GM15510 (cell line): Measurements from ENCODE around the gene FBXO24.

Experiments used
- POLR2A ChIP-seq: IDR thresholded peaks from 3 replicates; pipeline ENCODE4 v1.6.1; 2011; ENCODE audit warnings: borderline replicate concordance; ENCODE audit not compliant: insufficient read length; ENCODE audit errors: extremely low read depth

The FBXO24 gene

DNA sequence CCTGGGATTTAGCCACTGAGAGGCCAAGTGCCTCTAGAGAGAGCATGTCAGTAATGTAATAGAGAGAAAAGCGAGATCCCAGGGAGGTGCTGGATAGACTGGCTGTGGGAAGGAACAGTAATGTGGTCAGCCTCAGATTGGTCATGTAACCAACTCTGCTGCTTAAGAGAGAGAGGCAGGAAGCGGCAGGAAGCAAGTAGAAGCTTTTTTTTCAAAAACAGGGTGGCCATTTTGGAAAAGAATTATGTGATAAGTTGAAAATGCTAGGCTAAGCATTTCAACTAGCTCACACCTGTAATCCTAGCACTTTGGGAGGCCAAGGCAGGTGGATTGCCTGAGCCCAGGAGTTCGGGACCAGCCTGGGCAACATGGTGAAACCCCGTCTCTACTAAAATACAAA is 12.3 kb downstream of the FBXO24 start:
- no peak for TF ChIP-seq POLR2A

DNA sequence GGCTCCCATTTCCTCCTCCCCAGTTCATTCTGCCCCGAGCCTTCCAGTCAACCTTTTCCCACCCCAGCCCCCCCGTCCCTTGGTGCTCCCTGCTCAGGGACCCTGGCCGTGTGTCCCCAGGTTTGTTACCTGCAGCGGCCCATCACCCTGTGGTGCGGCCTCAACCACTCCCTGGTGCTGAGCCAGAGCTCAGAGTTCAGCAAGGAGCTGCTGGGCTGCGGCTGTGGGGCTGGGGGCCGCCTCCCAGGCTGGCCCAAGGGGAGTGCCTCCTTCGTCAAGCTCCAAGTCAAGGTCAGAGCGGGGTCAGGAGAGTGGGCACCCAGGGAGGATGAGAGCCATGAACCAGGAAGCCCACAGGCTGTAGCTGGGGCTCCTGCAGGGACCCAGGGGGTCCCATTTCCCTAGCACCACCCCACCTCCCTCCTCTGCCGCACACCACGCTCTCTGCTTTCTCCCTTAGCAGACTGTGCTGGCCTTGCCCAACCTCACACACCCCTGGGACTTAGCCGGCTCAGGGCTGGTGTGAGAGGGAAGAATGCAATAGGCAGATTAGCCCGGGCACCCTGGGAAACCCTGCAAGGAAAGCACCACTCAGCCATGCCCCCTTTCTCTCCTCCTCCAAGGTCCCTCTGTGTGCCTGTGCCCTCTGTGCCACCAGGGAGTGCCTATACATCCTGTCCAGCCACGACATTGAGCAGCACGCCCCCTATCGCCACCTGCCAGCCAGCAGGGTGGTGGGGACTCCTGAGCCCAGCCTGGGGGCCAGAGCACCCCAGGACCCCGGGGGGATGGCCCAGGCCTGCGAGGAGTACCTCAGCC is 14.0 kb downstream of the FBXO24 start:
- no peak for TF ChIP-seq POLR2A

DNA sequence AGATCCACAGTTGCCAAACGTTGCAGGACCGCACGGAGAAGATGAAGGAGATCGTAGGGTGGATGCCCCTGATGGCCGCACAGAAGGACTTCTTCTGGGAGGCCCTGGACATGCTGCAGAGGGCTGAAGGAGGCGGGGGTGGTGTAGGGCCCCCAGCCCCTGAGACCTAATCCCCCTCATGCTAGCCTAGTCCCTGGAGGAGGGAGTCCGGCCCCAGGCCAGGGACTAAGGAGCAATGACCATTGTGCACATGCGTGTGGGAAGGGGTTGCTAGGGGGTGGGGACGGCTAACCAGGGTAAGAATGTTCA is 14.6 kb downstream of the FBXO24 start:
- TF ChIP-seq POLR2A, result no peak

DNA sequence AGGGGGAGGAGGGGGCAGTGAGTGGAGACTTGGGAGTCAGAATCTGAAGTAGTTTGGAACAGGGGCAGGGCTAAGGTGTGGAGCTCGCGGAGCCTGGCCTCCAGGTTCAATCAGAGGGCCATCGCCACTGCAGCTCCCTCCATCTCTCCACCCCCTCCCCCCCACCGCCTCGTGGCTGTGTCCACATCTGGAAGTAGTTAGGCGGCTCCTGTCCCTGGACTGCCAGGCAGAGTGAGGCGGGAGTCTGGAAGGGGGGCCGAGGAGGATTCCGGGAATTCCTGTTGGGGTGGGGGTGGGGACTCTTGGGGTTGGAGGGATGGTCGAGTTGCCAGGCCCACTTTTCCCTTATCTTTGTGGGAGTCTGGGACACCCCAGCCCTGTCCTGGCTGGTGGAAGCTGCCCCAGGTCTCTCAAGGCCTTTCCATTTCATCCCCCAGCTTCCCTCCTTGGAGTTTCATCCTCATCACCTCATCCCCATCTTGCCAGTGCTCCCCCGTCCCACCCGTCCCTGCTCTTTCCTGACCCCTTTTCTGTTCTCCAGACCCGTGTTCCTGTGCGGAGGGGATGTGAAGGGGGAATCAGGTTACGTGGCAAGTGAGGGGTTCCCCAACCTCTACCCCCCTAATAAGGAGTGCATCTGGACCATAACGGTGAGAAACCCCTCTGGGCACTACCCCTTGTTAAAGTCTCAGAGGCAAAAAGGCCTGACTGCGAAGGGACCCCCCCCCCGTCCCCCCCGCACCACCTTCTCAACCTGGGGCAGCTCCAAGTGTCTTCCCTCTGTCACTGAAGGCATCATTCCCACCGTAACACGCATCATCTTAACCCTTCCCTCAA is 17.0 kb downstream of the FBXO24 start:
- no peak for TF ChIP-seq POLR2A

DNA sequence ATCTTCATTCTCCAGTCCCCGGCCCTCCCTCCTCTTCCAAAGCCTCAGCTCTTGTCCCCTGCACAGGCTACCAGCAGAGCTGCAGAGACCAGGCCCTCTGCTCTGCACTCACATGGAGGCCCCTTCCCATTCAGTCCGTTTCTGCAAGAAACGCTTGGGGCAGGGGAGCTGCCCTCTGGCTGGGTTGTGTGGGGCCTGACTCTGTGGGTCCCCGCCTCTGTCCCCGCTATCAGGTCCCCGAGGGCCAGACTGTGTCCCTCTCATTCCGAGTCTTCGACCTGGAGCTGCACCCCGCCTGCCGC is 17.5 kb downstream of the FBXO24 start:
- no peak for TF ChIP-seq POLR2A

DNA sequence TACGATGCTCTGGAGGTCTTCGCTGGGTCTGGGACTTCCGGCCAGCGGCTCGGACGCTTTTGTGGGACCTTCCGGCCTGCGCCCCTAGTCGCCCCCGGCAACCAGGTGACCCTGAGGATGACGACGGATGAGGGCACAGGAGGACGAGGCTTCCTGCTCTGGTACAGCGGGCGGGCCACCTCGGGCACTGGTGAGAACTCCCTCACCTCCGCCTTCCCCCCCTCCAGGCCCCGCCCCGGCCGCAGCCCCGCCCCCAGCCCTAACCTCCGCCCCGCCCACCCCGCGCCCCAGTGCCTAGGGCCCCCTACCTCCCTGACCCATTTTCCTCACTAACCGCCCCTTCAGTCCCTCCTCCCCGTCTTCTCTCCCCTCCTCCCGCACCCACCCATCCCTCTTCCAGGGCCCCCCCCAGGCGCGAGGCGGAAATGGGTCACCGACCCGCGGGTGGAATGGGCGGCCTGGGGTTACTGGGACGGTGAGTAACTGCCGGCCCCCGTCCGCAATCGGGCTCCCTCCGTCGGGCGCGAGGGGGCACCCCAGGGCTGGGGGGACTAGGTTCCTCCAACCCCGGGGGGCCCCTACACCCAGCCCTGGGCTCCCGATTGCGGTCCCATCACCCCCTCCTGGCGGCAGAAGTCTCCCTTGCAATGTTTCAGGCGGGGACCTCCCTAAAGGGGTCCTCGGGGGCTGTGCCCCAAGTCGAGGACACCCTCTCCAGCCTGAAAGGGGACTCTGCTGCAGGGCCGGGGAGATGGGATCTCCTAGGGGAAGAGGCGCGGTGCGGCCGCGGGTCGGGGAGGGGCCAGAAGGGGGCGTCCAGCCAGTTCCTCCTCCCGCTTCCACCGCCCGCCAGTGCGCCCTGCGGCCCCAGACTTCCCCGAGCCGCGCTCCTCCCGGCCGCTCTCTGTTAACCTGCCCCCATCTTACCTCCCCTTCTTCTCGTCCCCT is 18.2 kb downstream of the FBXO24 start:
- TF ChIP-seq POLR2A, result peak; percentile 56

DNA sequence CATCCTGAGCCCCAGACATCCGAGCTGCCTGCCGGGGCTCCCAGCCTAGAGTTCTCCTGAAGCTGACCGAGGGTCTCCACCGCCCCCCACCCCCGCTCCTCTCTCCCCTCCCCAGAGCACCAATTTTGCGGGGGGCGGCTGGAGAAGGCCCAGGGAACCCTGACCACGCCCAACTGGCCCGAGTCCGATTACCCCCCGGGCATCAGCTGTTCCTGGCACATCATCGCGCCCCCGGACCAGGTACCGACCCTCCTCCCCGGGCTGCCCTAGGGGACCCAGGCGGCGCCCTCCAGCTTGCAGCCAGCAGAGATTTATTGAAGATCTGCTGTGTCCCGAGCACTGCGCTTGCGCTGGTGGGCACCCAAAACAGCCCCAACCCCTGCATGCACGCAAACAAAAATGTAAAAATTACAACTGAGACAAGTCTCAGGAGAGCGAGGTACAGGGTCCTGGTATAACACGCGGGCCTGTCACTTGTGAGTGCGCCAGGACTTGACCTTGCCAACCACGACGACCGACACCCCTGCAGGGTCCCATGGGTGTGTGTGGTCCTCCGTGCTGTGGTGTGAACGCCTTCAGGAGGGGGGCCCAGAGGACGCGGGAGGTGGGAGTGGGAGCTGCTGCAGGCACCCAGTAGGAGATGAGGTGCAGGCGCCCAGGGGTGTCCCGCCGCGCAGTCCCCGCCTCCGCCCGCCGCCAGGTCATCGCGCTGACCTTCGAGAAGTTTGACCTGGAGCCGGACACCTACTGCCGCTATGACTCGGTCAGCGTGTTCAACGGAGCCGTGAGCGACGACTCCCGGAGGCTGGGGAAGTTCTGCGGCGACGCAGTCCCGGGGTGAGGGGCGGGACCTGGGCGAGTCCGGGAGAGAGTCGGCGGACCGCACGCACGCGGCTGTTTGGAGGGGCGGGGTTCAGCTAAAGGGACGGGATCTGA is 19.1 kb downstream of the FBXO24 start:
- TF ChIP-seq POLR2A, result no peak

DNA sequence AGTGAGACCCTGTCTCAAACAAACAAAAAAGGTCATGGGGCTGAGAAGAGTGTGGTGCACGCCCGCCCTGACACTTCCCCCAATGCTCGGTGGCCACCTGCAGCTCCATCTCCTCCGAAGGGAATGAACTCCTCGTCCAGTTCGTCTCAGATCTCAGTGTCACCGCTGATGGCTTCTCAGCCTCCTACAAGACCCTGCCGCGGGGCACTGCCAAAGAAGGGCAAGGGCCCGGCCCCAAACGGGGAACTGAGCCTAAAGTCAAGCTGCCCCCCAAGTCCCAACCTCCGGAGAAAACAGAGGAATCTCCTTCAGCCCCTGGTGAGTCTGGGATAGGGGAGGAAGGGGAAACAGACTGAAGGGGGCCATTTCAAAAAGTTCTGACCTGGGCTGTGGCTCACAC is 20.2 kb downstream of the FBXO24 start:
- TF ChIP-seq POLR2A, result no peak

DNA sequence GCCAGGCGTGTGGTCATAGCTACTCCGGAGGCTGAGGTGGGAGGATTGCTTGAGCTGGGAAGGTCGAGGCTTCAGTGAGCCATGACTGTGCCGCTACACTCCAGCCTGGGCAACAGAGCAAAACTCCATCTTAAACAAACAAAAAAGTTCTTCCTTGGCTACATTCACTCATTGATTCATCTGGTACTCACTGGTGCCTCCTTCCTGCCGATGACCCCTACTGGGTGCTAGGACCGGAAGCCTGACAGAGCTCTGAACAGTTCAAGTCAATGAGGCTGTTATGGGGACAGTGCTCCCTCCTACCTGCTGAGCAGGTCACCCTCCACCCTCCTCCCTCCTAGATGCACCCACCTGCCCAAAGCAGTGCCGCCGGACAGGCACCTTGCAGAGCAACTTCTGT is 21.0 kb downstream of the FBXO24 start:
- TF ChIP-seq POLR2A, result no peak

DNA sequence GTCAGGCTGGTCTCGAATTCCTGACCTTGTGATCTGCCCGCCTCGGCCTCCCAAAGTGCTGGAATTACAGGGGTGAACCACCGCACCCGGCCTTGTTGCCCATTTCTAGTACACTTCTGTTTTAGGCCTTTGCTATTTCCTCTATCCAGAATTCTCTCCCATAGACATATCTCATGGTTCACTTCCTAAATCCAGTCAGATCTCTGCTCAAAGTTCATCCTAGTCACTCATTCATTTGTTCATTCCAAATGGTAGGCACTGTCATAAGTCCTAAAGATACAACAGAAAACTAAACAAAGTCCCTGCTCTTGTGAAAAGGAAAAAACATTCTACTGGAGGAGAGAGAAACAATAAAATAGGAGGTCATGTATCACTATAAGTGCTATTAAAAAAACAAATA is 23.8 kb downstream of the FBXO24 start:
- TF ChIP-seq POLR2A, result no peak

DNA sequence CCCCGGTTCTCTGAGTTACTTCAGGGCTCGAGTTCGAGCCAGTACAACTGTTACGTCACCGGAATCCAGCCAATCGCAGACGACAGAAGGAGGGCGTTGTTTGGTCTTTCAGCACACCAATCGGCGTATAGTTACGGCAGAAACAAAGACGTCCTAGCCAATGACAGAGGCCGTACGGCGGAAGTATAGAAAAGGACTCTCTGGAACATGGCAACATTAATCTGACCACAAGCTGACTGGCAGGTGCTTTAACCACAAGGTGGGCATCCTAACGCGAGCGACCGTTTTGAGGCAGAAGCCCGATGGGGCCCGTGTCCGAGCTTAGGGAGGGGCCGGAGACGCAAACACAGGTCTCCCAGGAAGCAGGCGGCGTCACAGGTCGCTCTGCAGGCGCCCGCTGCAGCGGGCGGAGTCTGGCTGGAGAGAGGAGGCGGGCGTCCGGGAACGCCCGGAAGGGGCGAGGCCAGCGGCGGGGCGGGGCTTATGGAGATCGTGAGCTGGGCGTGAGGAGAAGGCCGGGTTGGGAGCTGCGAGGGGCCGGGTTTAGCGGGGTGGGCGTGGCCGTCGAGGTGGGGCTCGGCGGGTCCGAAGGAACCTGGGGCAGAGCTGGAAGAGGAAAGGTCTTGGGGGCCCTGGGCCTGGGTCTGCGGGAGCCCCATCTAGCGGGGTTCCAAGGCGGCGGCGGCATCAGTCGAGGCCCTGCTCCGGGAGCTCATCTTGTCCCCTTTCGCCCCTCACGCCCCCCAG is 26.0 kb downstream of the FBXO24 start, which contains the start of gene MOSPD3:
TSS of gene MOSPD3 (plus strand) at position 558 of the 747 bp plus-strand sequence. CDS start 252 bp downstream, outside the sequence.
- peak; percentile 83 for TF ChIP-seq POLR2A

DNA sequence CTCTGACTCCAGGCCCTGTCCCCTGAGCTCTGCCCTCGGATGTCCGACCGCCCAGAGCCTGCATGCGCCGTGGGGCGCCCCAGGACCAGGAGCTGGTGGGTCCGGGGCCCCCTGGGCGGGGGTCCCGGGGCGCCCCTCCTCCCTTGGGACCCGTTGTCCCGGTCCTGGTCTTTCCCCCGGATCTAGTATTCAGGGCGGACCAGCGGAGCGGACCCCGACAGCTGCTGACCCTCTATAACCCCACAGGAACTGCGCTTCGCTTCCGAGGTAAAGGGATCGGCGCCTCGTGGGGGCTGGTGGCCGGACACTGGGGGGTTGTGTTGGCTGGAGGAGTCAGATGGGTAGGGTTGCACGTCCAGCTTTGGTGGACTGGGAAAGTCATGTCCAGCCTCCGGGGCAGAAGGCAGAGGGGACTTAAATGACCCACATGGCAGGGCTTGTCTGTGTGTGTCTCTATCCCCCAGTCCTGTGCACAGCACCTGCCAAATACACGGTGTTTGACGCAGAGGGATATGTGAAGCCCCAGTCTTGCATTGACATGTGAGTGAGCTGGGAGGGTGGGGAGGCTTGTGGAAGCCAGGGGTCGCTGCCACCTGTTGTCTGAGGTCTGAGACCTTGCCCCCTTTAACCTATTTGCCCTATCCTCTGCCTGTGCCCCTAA is 26.7 kb downstream of the FBXO24 start:
- TF ChIP-seq POLR2A, result no peak
